Measurements from ENCODE around the gene AHNAK2.

DNA sequence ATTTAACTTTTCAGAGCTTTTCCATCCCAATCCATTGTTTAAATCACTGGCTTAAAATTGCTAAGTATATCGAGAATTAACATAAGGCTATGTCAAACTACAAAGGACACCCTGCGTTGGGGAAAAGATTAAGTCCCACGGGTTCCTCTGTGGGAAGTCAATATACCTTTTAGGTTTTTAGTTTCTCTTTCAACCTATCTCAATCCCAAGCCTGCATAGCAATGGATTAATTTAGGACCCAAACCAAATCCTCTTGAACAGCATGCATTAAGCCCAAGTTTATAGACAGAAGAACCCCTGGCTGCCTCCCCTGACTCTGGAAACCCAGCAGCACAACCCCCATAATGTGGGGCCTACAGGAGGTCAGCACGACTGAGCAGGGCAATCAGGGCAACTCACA is 36.5 kb upstream of the AHNAK2 start:
- TF ChIP-seq KAT7 (CRISPR knock-in tag; IDR thresholded peaks at IDR 0.05; ENCODE audit: borderline replicate concordance) (no peak), EP300 (IDR thresholded peaks at IDR 0.05; ENCODE audit: low read depth in 2 of 2, low read length in 2 of 2) (no peak), EP300 (CRISPR knock-in tag; IDR thresholded peaks at IDR 0.05; ENCODE audit: borderline replicate concordance) (no peak), ZNF891 (CRISPR knock-in tag; IDR thresholded peaks at IDR 0.05) (no peak), ZBTB21 (CRISPR knock-in tag; IDR thresholded peaks at IDR 0.05) (no peak), TBX3 (IDR thresholded peaks at IDR 0.05; ENCODE audit: borderline replicate concordance) (no peak)
